Lower lobe of right lung (tissue), 2 donors: Measurements from ENCODE around the gene PIGK. TPM values are rescaled to one million over a fixed set of nuclear protein-coding genes. Genes with fewer than 3 reads are reported as not detected.

Source experiments
- ATAC-seq, 2 donors: fragments of 200-7000 bp; cut with Tn5 transposase; one replicate each; pipeline ENCODE4 v1.9.1; 2020 to 2022; ENCODE audit warnings: mild to moderate bottlenecking in 2 of 2, moderate library complexity in 2 of 2
- DNase-seq: peaks from one replicate; pipeline ENCODE4 v3.0.0-alpha.2; 2020
- H3K27ac ChIP-seq: fragments of 200-600 bp; one replicate; pipeline ENCODE4 v1.8.0; 2022
- H3K27me3 ChIP-seq: fragments of 200-600 bp; one replicate; pipeline ENCODE4 v1.8.0; 2022; ENCODE audit warnings: low read depth
- H3K36me3 ChIP-seq: fragments of 200-600 bp; one replicate; pipeline ENCODE4 v1.8.0; 2022; ENCODE audit warnings: mild to moderate bottlenecking
- H3K4me1 ChIP-seq: fragments of 200-600 bp; one replicate; pipeline ENCODE4 v1.8.0; 2022
- H3K4me3 ChIP-seq: fragments of 200-600 bp; one replicate; pipeline ENCODE4 v1.8.0; 2022; ENCODE audit warnings: mild to moderate bottlenecking
- H3K9me3 ChIP-seq: fragments of 200-600 bp; one replicate; pipeline ENCODE4 v1.8.0; 2022
- CTCF ChIP-seq: fragments of 200-600 bp; IDR thresholded peaks from one replicate; pipeline ENCODE4 v1.8.0; 2022; ENCODE audit warnings: antibody characterized with exemption, mild to moderate bottlenecking
- intact Hi-C: fragments of 100-400 bp; cut with DNase I; formaldehyde crosslinking; loops from one replicate; pipeline ENCODE4 v1.11.0; 2022
- microRNA-seq: library from miRNA; unstranded; fragments of <30 nt; microRNA quantifications from one replicate; pipeline ENCODE4 v1.2.0, GENCODE V29; 2020; ENCODE audit warnings: borderline number of aligned reads
- total RNA-seq: library from RNA; stranded (reverse); fragmentation: NEBNext Ultra II Directional; extraction: Animal tissue kit (Norgen Biotek cat#: 25700); gene quantifications from one replicate; pipeline ENCODE4 v1.2.1, GENCODE V29; 2021
- donor health status: DM: no; HTN: yes; CAD: no; lungs with severe emphysema.

The PIGK gene
- total RNA-seq, 1 donor from 2014 or later: 27.1 TPM

- Histone ChIP-seq H3K9me3 (no peaks in the 10 kb centered on the region), H3K36me3 (no peaks in the 10 kb centered on the region), H3K27me3 (no peaks in the 10 kb centered on the region), H3K4me1 (no peaks in the 10 kb centered on the region), H3K4me3 (no peak overlapping the region), H3K27ac (no peak overlapping the region)
- intact Hi-C loops: no loop called here
- DNase-seq (no peak), ATAC-seq (no peak)
- TF ChIP-seq CTCF: no peak
These were observed 174.9 kb downstream of the PIGK start for GRCh38 chr1:77044133-77044849.

GRCh38 chr1:77040826-77041225 lies 178.4 kb downstream of the PIGK start:
- Histone ChIP-seq H3K36me3 (no peaks in the 10 kb centered on the region), H3K27ac (no peak overlapping the region), H3K9me3 (no peaks in the 10 kb centered on the region), H3K4me1 (no peaks in the 10 kb centered on the region), H3K27me3 (no peaks in the 10 kb centered on the region), H3K4me3 (no peak overlapping the region)
- DNase-seq: no peak
- intact Hi-C loops: no loop called here
- no peak for TF ChIP-seq CTCF
- no peak for ATAC-seq

GRCh38 chr1:77039739-77040138 lies 179.5 kb downstream of the PIGK start:
- H3K4me3 ChIP-seq: no peak overlapping the region
- H3K9me3 ChIP-seq: no peaks in the 10 kb centered on the region
- no peaks in the 10 kb centered on the region for H3K4me1 ChIP-seq
- no peaks in the 10 kb centered on the region for H3K36me3 ChIP-seq
- no peak for TF ChIP-seq CTCF
- peak; percentile 38 to 61 for ATAC-seq
- no peak for DNase-seq
- intact Hi-C loops: no loop called here
- H3K27me3 ChIP-seq: no peaks in the 10 kb centered on the region
- H3K27ac ChIP-seq: no peak overlapping the region

- no peak for DNase-seq
- Histone ChIP-seq H3K4me3 (no peak overlapping the region), H3K36me3 (no peaks in the 10 kb centered on the region), H3K4me1 (no peaks in the 10 kb centered on the region), H3K27me3 (no peaks in the 10 kb centered on the region), H3K27ac (no peak overlapping the region), H3K9me3 (no peaks in the 10 kb centered on the region)
- no peak for ATAC-seq
- intact Hi-C loops: no loop called here
- no peak for TF ChIP-seq CTCF
These were observed 180.1 kb downstream of the PIGK start for GRCh38 chr1:77039111-77039510.

Small RNAs within 50 kb of the gene (microRNA-seq; reads per million reads assigned to microRNA genes)
- not detected for gene MIR7156

Other genes starting within 250 kb of the PIGK start
- 1.0 TPM for gene AK5, start 62.6 kb upstream of the PIGK start, total RNA-seq